Measurements from ENCODE around the gene GTF3C2. TPM values are rescaled to one million over a fixed set of nuclear protein-coding genes. Genes with fewer than 3 reads are reported as not detected.

The GTF3C2 gene
- total and polyA plus RNA-seq, 2 of the 13 experiments (the other 11 are each of a cell fraction or from before 2014, with no cell fraction given), result 77.5 to 130 TPM

DNA sequence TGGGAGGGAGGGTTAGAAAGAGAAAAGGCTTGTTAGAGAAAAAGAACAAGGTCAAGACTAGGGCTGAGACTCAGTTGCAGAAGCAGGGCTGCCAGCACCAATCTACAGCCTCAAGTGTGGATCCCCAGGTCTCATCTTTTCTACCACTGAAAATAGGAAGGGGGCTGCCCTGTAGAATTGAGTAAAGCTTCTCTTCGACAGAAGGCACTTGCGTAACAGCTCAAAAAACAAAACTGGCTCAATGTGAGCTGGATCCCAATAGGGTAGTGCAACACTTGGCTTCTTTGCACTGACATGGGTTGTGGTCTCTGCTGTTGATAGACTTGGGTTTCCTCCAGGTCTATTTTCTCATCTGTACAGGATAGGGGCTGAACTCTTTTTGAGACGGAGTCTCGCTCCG lies 31.8 kb downstream of the GTF3C2 start (continued):
- TF ChIP-seq, protein P1, sequence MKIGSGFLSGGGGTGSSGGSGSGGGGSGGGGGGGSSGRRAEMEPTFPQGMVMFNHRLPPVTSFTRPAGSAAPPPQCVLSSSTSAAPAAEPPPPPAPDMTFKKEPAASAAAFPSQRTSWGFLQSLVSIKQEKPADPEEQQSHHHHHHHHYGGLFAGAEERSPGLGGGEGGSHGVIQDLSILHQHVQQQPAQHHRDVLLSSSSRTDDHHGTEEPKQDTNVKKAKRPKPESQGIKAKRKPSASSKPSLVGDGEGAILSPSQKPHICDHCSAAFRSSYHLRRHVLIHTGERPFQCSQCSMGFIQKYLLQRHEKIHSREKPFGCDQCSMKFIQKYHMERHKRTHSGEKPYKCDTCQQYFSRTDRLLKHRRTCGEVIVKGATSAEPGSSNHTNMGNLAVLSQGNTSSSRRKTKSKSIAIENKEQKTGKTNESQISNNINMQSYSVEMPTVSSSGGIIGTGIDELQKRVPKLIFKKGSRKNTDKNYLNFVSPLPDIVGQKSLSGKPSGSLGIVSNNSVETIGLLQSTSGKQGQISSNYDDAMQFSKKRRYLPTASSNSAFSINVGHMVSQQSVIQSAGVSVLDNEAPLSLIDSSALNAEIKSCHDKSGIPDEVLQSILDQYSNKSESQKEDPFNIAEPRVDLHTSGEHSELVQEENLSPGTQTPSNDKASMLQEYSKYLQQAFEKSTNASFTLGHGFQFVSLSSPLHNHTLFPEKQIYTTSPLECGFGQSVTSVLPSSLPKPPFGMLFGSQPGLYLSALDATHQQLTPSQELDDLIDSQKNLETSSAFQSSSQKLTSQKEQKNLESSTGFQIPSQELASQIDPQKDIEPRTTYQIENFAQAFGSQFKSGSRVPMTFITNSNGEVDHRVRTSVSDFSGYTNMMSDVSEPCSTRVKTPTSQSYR (CRISPR knock-in tag; IDR thresholded peaks at IDR 0.05; ENCODE audit: borderline replicate concordance), result no peak
- no peak for TF ChIP-seq GTF2F1 (IDR thresholded peaks at IDR 0.05; ENCODE audit: low read length)

DNA sequence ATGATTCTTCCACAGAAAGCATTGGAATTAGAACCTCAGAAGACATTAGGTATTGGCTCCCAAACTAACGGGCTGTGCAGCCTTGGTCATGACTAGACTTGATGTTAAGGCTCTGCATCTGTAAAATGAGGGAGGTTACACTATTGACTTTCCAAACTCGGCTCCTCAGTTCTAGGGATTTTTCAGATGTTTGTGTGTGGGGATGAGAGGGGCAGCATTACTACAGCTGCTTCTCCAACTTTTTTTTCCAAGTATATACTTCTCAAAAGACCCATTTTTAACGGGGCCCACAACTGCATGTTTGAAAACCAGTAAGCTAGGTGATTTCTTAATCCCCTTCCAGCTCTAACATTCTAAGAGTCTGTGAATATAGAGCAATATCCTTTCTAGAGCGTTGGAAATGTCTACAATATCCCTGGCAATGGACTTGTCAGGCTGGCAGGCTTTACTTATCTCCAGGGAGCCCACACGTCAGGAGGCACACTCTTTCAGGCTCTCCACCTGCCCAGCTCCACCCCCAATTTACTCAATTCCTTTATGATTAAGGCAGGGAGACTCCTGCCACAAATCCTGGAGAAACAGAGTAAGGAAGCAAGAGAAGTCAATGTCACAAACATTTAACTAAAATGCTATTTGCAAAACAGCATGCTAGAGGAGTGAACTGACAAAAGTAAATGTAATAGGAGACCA lies 32.8 kb downstream of the GTF3C2 start:
- Histone ChIP-seq H3K4me3 (replicated peaks in 1 of 3; ENCODE audit: insufficient read depth in 1 of 3, low read depth in 2 of 3, low read length in 3 of 3) (peak overlapping the region; percentile 82 to 86 (median 83)), H3K36me3 (replicated peaks in 1 of 2; ENCODE audit: control insufficient read depth in 1 of 2, insufficient read depth in 2 of 2, low read length in 2 of 2) (peaks cover 12 to 29% of the 10 kb centered on the region in 2 experiments), H4K20me1 (ENCODE audit: insufficient read depth, low read length) (no peaks in the 10 kb centered on the region), H3K4me1 (ENCODE audit: insufficient read depth, low read length) (peaks cover 33% of the 10 kb centered on the region), H3K4me2 (ENCODE audit: low read depth, low read length) (peak overlapping the region; percentile 95), H3K27ac (ENCODE audit: extremely low read length, insufficient read depth, low read length) (peak overlapping the region; percentile 91), H3K27me3 (ENCODE audit: control insufficient read depth in 1 of 2, insufficient read depth in 2 of 2, low read length in 2 of 2) (peaks cover 0 to 4% of the 10 kb centered on the region in 2 experiments; a peak in 1 of 5 replicates), H3K9ac (ENCODE audit: insufficient read depth, low read depth, low read length) (peak overlapping the region; percentile 99), H3K9me3 (ENCODE audit: low read length) (no peaks in the 10 kb centered on the region), H3K79me2 (ENCODE audit: insufficient read depth, low read length) (peaks cover 25% of the 10 kb centered on the region), H2AFZ (ENCODE audit: low read length) (no peak overlapping the region)
- WGBS (ENCODE audit: low lambda C conversion rate), result 4% methylated on average over 5 of the region's 5 CpGs
- ChIA-PET CTCF (ENCODE audit: low intra/inter-chr PET ratio, low total read pairs) (no interaction called here), POLR2A (interaction anchor here (0.9 to 5.0 kb wide), 13 partner anchors 8 to 230 kb away, joined by 3 to 73 read pairs (median 5); partner anchors contain the start of genes EIF2B4, GTF3C2, NRBP1 and PPM1G)
- DNase-seq (ENCODE audit: low spot score) (no peak), ATAC-seq (no peak), FAIRE-seq (no peak)
- in situ Hi-C loops (cut with HindIII; ENCODE audit: extremely low pct_ligation_motif_present, low pct_unique_long_range_greater_than_20kb), result loop anchor here (5.0 kb wide), 1 partner anchor 49 kb away; the partner anchor contains the start of genes EIF2B4 and SNX17
- BruUV-seq (replicated peaks), result no TSS peak
- intact Hi-C loops (cut with micrococcal nuclease; ENCODE audit: unreplicated experiment), result no loop called here
- no peak for TF ChIP-seq THAP11 (CRISPR knock-in tag; IDR thresholded peaks at IDR 0.05)
- TF ChIP-seq HMG20A (CRISPR knock-in tag; IDR thresholded peaks at IDR 0.05; ENCODE audit: borderline replicate concordance), result no peak
- no peak for TF ChIP-seq ZSCAN21 (CRISPR knock-in tag; IDR thresholded peaks at IDR 0.05; ENCODE audit: borderline replicate concordance)
- 0 out of 2 replicates have a peak, but pooled peaks have one; percentile 16 for TF ChIP-seq ESRRA (CRISPR knock-in tag; IDR thresholded peaks at IDR 0.05; ENCODE audit: low read depth)
- TF ChIP-seq ASH2L (IDR thresholded peaks at IDR 0.05; ENCODE audit: insufficient read length, low read depth, low read length), result peak; percentile 21
- TF ChIP-seq ZNF780A (CRISPR knock-in tag; IDR thresholded peaks at IDR 0.05), result 0 out of 2 replicates have a peak, but pooled peaks have one; percentile 11
- TF ChIP-seq, protein P2, sequence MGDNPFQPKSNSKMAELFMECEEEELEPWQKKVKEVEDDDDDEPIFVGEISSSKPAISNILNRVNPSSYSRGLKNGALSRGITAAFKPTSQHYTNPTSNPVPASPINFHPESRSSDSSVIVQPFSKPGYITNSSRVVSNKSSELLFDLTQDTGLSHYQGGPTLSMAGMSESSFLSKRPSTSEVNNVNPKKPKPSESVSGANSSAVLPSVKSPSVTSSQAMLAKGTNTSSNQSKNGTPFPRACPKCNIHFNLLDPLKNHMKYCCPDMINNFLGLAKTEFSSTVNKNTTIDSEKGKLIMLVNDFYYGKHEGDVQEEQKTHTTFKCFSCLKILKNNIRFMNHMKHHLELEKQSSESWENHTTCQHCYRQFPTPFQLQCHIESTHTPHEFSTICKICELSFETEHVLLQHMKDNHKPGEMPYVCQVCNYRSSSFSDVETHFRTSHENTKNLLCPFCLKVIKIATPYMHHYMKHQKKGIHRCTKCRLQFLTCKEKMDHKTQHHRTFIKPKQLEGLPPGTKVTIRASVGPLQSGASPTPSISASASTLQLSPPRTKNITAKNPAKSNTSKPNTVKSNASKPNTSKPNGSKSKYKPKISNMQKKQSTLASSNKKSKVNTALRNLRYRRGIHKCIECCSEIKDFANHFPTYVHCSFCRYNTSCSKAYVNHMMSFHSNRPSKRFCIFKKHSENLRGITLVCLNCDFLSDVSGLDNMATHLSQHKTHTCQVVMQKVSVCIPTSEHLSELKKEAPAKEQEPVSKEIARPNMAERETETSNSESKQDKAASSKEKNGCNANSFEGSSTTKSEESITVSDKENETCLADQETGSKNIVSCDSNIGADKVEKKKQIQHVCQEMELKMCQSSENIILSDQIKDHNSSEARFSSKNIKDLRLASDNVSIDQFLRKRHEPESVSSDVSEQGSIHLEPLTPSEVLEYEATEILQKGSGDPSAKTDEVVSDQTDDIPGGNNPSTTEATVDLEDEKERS (CRISPR knock-in tag; IDR thresholded peaks at IDR 0.05), result 0 out of 2 replicates have a peak, but pooled peaks have one; percentile 6
- TF ChIP-seq ZNF3 (CRISPR knock-in tag; IDR thresholded peaks at IDR 0.05), result 0 out of 2 replicates have a peak, but pooled peaks have one; percentile 60
- TF ChIP-seq RARA (CRISPR knock-in tag; IDR thresholded peaks at IDR 0.05), result 0 out of 2 replicates have a peak, but pooled peaks have one; percentile 1
- TF ChIP-seq HDAC6 (IDR thresholded peaks at IDR 0.05; ENCODE audit: low read depth, low read length), result no peak
- TF ChIP-seq, protein P3, sequence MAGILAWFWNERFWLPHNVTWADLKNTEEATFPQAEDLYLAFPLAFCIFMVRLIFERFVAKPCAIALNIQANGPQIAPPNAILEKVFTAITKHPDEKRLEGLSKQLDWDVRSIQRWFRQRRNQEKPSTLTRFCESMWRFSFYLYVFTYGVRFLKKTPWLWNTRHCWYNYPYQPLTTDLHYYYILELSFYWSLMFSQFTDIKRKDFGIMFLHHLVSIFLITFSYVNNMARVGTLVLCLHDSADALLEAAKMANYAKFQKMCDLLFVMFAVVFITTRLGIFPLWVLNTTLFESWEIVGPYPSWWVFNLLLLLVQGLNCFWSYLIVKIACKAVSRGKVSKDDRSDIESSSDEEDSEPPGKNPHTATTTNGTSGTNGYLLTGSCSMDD (CRISPR knock-in tag; IDR thresholded peaks at IDR 0.05), result no peak
- TF ChIP-seq RFXANK (CRISPR knock-in tag; IDR thresholded peaks at IDR 0.05), result 0 out of 2 replicates have a peak, but pooled peaks have one; percentile 5
- TF ChIP-seq NFIC (IDR thresholded peaks at IDR 0.05; ENCODE audit: low read length), result peak; percentile 53; the same call in 1 of the 2 replicates
